HG03342 (cell line): ENCODE results near the gene RRAS.

ENCODE experiments used
- ATAC-seq: cut with Tn5 transposase; IDR thresholded peaks from one replicate; pipeline ENCODE4 v1.9.1; 2021; ENCODE audit warnings: mild to moderate bottlenecking, moderate library complexity; ENCODE audit not compliant: unreplicated experiment

RRAS gene

GRCh38 chr19:49640113-49640898 lies at the start of gene RRAS:
TSS of gene RRAS (minus strand) at chr19:49640143. CDS start at chr19:49640098, 45 bp downstream.
- ATAC-seq: peak; percentile 49

DNA sequence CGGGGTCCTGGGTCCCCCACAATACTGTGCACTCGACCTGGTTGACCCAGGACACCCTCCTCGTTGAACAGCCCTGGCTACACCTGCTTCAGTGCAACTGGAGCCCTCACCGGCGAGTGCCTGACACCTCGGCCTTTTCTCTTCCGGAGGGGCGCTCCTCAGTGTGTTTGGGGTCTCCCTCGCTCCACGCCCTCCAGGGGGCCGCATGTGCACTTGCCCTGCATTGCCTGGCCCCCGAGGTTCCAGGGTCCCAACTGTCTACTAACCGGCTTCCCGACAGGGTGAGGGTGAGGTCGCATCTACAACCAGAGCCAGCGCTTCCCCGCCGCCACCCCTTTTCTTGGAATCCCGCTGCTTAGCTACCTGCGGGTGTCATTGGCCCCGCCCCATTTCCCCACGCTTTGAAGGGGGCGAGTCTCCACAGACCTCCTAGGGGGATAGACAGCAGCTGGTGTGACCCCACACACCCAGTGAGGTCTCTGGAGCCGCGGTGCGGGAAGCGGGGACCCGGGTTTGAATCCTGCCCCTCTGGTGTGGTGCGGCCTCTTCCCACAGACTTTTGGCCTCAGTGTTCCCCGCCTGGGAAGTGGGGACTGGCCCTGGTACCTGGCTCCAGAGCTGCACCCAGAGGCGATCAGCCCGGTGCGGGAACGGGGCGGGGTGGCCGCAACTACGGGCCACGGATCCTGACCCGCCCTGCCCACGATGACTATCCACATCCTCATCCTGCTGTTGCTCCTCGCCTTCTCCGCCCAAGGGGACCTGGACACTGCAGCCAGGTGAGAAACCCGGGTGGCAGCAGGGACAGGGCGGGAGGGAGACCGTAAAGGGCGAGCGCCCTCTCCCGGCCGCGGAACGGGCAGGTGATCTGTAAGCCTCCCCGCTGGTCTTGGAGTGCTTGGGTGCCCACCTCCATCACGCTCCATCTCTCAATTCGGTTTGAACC lies 49.5 kb upstream of the RRAS start, which contains the start of gene ADM5:
ADM5 (plus strand) TSS at position 462 of the 946 bp plus-strand sequence; CDS start at position 706, 244 bp downstream.
- no peak for ATAC-seq

GRCh38 chr19:49688531-49689132 lies 48.7 kb upstream of the RRAS start:
- ATAC-seq: no peak

GRCh38 chr19:49687566-49688316 lies 47.8 kb upstream of the RRAS start:
- ATAC-seq: no peak

GRCh38 chr19:49687150-49687549 lies 47.2 kb upstream of the RRAS start:
- ATAC-seq: no peak

DNA sequence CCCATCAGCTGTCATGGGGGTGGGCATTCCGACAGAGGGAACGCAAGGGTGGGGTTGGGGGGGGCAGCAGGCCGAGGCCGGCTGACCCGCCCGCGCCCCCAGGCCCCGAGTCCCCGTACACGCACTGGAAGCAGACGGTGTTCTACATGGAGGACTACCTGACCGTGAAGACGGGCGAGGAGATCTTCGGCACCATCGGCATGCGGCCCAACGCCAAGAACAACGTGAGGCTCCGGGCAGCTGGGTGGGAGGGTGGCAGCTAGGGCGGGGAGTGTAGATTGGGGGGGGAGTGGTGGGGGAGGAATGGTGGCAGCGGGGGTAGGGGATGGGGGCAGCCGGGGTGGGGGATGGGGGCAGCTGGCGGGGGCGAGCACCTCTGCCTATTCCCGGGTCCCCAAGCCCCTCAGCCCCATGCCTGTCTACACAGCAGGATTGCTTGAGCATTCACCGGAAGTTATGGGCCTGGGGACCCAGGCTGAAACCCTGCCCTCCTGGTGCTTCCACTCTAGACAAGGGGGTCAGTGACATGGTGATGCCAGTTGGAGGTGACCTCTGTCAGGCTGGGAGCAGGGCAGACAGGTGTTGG lies 46.7 kb upstream of the RRAS start:
- ATAC-seq: no peak

- ATAC-seq: no peak
Measured at GRCh38 chr19:49685845-49686332, 45.9 kb upstream of the RRAS start.

GRCh38 chr19:49684983-49685553 lies 45.1 kb upstream of the RRAS start:
- ATAC-seq: no peak

DNA sequence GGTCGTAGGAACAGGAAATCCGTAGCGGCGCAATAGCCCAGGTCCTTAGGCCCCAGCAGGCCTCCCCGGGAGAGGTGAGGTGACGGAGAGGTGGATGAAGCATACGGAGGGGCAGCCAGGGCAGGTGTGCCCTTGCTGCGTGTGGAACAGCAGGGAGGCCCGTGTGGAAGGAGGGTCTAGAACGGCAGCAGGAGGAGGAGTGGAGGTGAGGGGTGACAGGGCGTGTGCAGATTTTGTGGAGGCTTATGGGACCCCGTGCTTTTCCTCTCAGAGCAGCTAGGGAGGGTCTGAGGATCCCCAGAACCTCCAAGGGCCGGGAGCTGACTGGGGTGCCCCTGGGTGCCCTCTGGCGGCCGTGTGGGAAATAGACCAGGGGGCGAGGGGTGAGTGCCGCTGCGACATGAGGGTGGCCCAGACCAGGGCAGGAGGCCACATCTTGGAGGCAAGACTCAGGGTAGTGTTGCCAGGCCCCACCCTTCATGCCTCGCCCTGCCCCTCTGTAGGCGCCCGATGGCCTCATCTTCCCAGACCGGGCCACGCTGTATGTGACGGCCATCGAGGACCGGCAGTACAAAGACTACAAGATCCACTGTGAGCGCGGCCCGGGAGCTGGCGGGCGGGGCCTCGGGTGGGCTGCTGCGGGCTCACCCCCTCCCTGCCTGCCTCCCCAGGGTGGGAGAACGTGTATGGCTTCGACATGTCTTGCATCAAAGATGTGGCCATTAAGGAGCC lies 44.5 kb upstream of the RRAS start:
- no peak for ATAC-seq

- no peak for ATAC-seq
Measured at GRCh38 chr19:49683814-49684250, 43.9 kb upstream of the RRAS start.

DNA sequence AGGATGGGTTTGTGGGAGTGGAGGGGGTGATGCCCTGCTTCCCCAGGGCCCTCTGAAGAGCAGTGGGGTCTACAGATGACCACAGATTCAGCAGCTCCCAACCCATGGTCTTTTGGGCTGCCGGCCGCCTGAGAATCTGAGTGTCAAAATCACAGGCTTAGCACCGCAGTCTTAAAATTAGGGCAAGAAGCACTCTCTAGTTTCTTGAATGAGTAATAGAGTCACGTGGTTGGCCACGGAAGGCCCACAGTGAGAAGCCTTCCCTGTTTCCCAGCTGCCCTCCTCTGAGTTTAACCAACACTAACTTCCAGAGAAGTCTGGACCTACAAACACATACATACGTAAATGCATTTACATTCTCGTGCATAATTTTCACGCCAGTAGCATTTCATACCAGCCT lies 42.3 kb upstream of the RRAS start:
- no peak for ATAC-seq

DNA sequence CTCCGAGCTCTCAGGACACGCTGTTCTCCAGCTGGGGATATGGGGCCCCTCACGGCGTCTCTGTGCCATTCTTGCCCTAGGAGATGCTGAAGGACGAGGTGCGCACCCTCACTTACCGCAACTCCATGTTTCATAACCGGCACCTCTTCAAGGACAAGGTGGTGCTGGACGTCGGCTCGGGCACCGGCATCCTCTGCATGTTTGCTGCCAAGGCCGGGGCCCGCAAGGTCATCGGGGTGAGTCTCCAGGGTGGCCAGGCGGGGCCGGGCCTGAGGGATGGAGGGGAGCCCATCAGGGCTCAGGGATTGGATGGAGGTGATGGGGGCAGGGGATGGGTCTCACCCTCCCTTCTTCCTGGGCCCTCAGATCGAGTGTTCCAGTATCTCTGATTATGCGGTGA lies 41.9 kb upstream of the RRAS start:
- no peak for ATAC-seq

DNA sequence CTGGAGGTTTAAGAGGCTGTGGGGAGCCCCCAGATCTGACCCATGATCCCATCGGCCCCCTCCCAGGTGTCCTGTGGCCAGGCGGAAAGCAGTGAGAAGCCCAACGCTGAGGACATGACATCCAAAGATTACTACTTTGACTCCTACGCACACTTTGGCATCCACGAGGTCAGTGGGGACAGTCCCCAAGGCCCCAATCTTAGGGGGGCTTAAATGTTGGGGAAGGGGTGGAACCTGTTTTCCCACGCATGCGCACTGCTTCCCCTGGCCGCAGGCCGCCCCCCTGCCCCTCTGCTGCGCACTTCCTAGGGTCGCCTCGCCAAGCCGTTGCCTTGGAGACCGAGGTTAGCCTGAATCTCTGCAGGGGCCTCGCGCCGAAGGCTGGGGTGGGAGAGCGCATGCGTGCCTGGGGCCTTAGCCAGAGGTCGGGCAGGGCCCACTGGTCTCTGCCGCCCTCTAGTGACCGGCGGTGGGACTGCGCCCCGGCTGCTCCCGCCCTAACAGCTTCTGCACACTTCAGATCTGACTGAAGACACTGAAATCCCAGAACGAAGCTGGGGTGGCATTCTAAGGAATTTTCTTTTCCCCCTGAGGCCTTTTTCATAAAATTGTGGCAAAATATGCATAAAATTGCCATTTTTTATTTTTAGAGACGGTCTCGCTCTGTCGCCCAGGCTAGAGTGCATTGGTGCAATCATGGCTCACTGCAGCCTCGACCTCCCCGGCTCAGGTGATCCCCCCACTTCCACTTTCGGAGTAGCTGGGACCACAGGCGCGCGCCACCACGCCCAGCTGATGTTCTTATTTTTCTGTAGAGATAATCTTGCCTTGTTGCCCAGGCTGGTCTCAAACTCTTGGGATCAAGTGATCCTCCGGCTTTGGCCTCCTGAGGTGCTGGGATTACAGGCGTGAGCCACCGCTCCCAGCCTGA lies 40.7 kb upstream of the RRAS start:
- ATAC-seq: no peak

DNA sequence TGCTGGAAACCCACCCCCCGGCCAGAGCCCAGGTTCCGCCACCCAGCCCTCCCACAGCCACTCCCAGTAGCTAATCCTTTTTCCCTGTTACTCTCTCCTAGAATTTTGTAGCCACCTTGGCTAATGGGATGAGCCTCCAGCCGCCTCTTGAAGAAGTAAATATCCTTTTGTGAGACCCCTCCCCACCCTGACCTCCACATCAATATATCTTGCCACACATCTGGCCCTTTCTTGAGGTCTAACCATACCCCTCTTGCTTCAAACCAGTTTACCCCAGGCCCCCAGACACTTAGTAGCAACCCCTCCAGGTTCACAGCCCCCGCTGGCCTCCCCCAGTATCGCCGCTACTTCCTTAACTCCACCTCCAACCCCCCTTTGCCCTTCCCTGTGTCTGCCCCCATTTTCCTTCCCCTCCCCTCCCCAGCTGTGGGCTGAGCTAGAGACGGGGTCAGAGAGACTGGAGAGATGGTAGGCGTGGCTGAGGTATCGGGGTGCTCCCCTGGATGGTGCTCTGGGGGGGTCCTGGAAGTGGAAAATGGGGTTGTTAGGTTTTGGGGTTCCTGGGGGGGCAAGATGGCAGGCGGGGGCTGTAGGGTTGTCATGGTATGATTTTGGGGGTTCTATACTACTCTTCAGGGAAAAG lies 39.9 kb upstream of the RRAS start:
- ATAC-seq: no peak

DNA sequence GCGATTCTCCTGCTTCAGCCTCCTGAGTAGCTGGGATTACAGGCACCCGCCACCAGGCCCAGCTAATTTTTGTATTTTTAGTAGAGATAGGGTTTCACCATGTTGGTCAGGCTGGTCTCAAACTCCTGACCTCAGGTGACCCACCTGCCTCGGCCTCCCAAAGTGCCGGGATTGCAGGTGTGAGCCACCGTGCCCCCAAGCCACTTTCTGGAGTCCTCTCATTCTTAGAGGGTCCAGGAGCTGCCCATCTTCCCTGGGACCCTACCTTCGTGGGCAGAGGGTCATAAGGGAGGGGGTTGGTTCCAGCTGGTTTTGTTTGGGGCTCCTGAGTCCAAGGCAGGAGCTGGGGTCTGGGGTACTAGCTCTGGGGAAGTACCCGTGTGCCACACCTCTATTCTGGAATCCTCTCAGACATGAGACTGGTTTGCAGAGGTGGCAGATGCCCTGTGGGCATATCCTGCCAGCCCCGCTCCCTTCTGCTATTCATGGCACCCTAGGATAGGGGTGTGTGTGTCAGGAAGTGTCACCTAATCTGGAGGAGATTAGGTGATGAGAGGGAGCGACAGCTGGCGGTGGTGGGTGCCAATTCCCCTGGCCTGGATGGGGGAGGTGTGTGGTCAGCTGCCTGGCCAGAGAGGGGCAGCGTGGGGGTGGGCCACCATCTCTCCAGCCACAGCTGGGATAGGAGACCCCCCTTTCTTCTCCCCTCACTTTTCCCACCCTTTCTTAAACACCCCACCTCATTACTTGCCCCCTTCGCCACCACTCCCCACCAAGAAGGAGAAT lies 39.2 kb upstream of the RRAS start:
- ATAC-seq: no peak

- ATAC-seq: no peak
Measured at GRCh38 chr19:49677901-49678674, 38.1 kb upstream of the RRAS start.
